Measurements from ENCODE around the gene NFIB.

The NFIB gene

GRCh38 chr9:14218253-14218652 lies 95.7 kb downstream of the NFIB start:
- no peak overlapping the region for H3K4me3 ChIP-seq (ENCODE audit: low read length)
- no peaks in the 10 kb centered on the region for H3K27me3 ChIP-seq (ENCODE audit: control insufficient read depth, insufficient read depth, low read length)
- no peaks in the 10 kb centered on the region for H3K36me3 ChIP-seq (ENCODE audit: control insufficient read depth, insufficient read depth, low read length)
- H3K9ac ChIP-seq (ENCODE audit: low read length), result no peak overlapping the region
- H3K27ac ChIP-seq (ENCODE audit: low read depth, low read length), result no peak overlapping the region
- peaks cover 24% of the 10 kb centered on the region for H3K4me1 ChIP-seq (ENCODE audit: control insufficient read depth, insufficient read depth, low read length)

- Histone ChIP-seq H3K36me3 (ENCODE audit: control insufficient read depth, insufficient read depth, low read length) (no peaks in the 10 kb centered on the region), H3K4me3 (ENCODE audit: low read length) (no peak overlapping the region), H3K27ac (ENCODE audit: low read depth, low read length) (no peak overlapping the region), H3K27me3 (ENCODE audit: control insufficient read depth, insufficient read depth, low read length) (no peaks in the 10 kb centered on the region), H3K4me1 (ENCODE audit: control insufficient read depth, insufficient read depth, low read length) (peaks cover 24% of the 10 kb centered on the region), H3K9ac (ENCODE audit: low read length) (no peak overlapping the region)
Observed at GRCh38 chr9:14216612-14217194, 97.2 kb downstream of the NFIB start.

- Histone ChIP-seq H3K9ac (ENCODE audit: low read length) (no peak overlapping the region), H3K27ac (ENCODE audit: low read depth, low read length) (no peak overlapping the region), H3K4me3 (ENCODE audit: low read length) (no peak overlapping the region), H3K4me1 (ENCODE audit: control insufficient read depth, insufficient read depth, low read length) (peaks cover 15% of the 10 kb centered on the region), H3K27me3 (ENCODE audit: control insufficient read depth, insufficient read depth, low read length) (no peaks in the 10 kb centered on the region), H3K36me3 (ENCODE audit: control insufficient read depth, insufficient read depth, low read length) (no peaks in the 10 kb centered on the region)
Observed at GRCh38 chr9:14215614-14216013, 98.3 kb downstream of the NFIB start.

- Histone ChIP-seq H3K9ac (ENCODE audit: low read length) (no peak overlapping the region), H3K4me1 (ENCODE audit: control insufficient read depth, insufficient read depth, low read length) (peaks cover 6% of the 10 kb centered on the region), H3K27ac (ENCODE audit: low read depth, low read length) (no peak overlapping the region)
Observed at GRCh38 chr9:14214693-14215092, 99.2 kb downstream of the NFIB start.

GRCh38 chr9:14214065-14214684 lies 99.8 kb downstream of the NFIB start:
- Histone ChIP-seq H3K4me3 (ENCODE audit: low read length) (no peak overlapping the region), H3K27ac (ENCODE audit: low read depth, low read length) (no peak overlapping the region), H3K9ac (ENCODE audit: low read length) (no peak overlapping the region), H3K36me3 (ENCODE audit: control insufficient read depth, insufficient read depth, low read length) (no peaks in the 10 kb centered on the region), H3K4me1 (ENCODE audit: control insufficient read depth, insufficient read depth, low read length) (peaks cover 2% of the 10 kb centered on the region), H3K27me3 (ENCODE audit: control insufficient read depth, insufficient read depth, low read length) (no peaks in the 10 kb centered on the region)

More at GRCh38 chr9:14214693-14215092, 99.2 kb downstream of the NFIB start:
- Histone ChIP-seq H3K27me3 (ENCODE audit: control insufficient read depth, insufficient read depth, low read length) (no peaks in the 10 kb centered on the region), H3K36me3 (ENCODE audit: control insufficient read depth, insufficient read depth, low read length) (no peaks in the 10 kb centered on the region), H3K4me3 (ENCODE audit: low read length) (no peak overlapping the region)

- Histone ChIP-seq H3K9ac (ENCODE audit: low read length) (no peak overlapping the region), H3K27me3 (ENCODE audit: control insufficient read depth, insufficient read depth, low read length) (no peaks in the 10 kb centered on the region), H3K36me3 (ENCODE audit: control insufficient read depth, insufficient read depth, low read length) (no peaks in the 10 kb centered on the region), H3K4me1 (ENCODE audit: control insufficient read depth, insufficient read depth, low read length) (peaks cover 4% of the 10 kb centered on the region), H3K4me3 (ENCODE audit: low read length) (no peak overlapping the region), H3K27ac (ENCODE audit: low read depth, low read length) (no peak overlapping the region)
Observed at GRCh38 chr9:14213504-14213903, 100.4 kb downstream of the NFIB start.

GRCh38 chr9:14212697-14213420 lies 101.1 kb downstream of the NFIB start:
- no peak overlapping the region for H3K27ac ChIP-seq (ENCODE audit: low read depth, low read length)
- no peaks in the 10 kb centered on the region for H3K36me3 ChIP-seq (ENCODE audit: control insufficient read depth, insufficient read depth, low read length)
- H3K9ac ChIP-seq (ENCODE audit: low read length), result no peak overlapping the region
- H3K27me3 ChIP-seq (ENCODE audit: control insufficient read depth, insufficient read depth, low read length), result no peaks in the 10 kb centered on the region
- peaks cover 2% of the 10 kb centered on the region for H3K4me1 ChIP-seq (ENCODE audit: control insufficient read depth, insufficient read depth, low read length)
- no peak overlapping the region for H3K4me3 ChIP-seq (ENCODE audit: low read length)

- Histone ChIP-seq H3K4me1 (ENCODE audit: control insufficient read depth, insufficient read depth, low read length) (peaks cover 2% of the 10 kb centered on the region), H3K36me3 (ENCODE audit: control insufficient read depth, insufficient read depth, low read length) (no peaks in the 10 kb centered on the region), H3K9ac (ENCODE audit: low read length) (no peak overlapping the region), H3K27me3 (ENCODE audit: control insufficient read depth, insufficient read depth, low read length) (no peaks in the 10 kb centered on the region), H3K4me3 (ENCODE audit: low read length) (no peak overlapping the region), H3K27ac (ENCODE audit: low read depth, low read length) (no peak overlapping the region)
Observed at GRCh38 chr9:14212077-14212476, 101.9 kb downstream of the NFIB start.

GRCh38 chr9:14211564-14211963 lies 102.4 kb downstream of the NFIB start:
- Histone ChIP-seq H3K4me1 (ENCODE audit: control insufficient read depth, insufficient read depth, low read length) (peaks cover 6% of the 10 kb centered on the region), H3K4me3 (ENCODE audit: low read length) (no peak overlapping the region), H3K36me3 (ENCODE audit: control insufficient read depth, insufficient read depth, low read length) (no peaks in the 10 kb centered on the region), H3K9ac (ENCODE audit: low read length) (no peak overlapping the region), H3K27me3 (ENCODE audit: control insufficient read depth, insufficient read depth, low read length) (no peaks in the 10 kb centered on the region), H3K27ac (ENCODE audit: low read depth, low read length) (no peak overlapping the region)

GRCh38 chr9:14210428-14210827 lies 103.5 kb downstream of the NFIB start:
- Histone ChIP-seq H3K4me3 (ENCODE audit: low read length) (no peak overlapping the region), H3K27me3 (ENCODE audit: control insufficient read depth, insufficient read depth, low read length) (no peaks in the 10 kb centered on the region), H3K4me1 (ENCODE audit: control insufficient read depth, insufficient read depth, low read length) (peaks cover 9% of the 10 kb centered on the region), H3K36me3 (ENCODE audit: control insufficient read depth, insufficient read depth, low read length) (no peaks in the 10 kb centered on the region), H3K9ac (ENCODE audit: low read length) (no peak overlapping the region), H3K27ac (ENCODE audit: low read depth, low read length) (no peak overlapping the region)

- H3K36me3 ChIP-seq (ENCODE audit: control insufficient read depth, insufficient read depth, low read length), result no peaks in the 10 kb centered on the region
- no peaks in the 10 kb centered on the region for H3K27me3 ChIP-seq (ENCODE audit: control insufficient read depth, insufficient read depth, low read length)
- H3K4me3 ChIP-seq (ENCODE audit: low read length), result no peak overlapping the region
- peaks cover 10% of the 10 kb centered on the region for H3K4me1 ChIP-seq (ENCODE audit: control insufficient read depth, insufficient read depth, low read length)
- no peak overlapping the region for H3K27ac ChIP-seq (ENCODE audit: low read depth, low read length)
- no peak overlapping the region for H3K9ac ChIP-seq (ENCODE audit: low read length)
Observed at GRCh38 chr9:14209399-14210345, 104.3 kb downstream of the NFIB start.

- no peaks in the 10 kb centered on the region for H3K27me3 ChIP-seq (ENCODE audit: control insufficient read depth, insufficient read depth, low read length)
- peaks cover 22% of the 10 kb centered on the region for H3K4me1 ChIP-seq (ENCODE audit: control insufficient read depth, insufficient read depth, low read length)
- H3K4me3 ChIP-seq (ENCODE audit: low read length), result no peak overlapping the region
- H3K27ac ChIP-seq (ENCODE audit: low read depth, low read length), result no peak overlapping the region
- H3K9ac ChIP-seq (ENCODE audit: low read length), result no peak overlapping the region
- no peaks in the 10 kb centered on the region for H3K36me3 ChIP-seq (ENCODE audit: control insufficient read depth, insufficient read depth, low read length)
Observed at GRCh38 chr9:14207352-14207995, 106.5 kb downstream of the NFIB start.
